HG03457 (cell line): ENCODE data around the gene UTS2.

ENCODE experiments used
- ATAC-seq: cut with Tn5 transposase; IDR thresholded peaks from one replicate; pipeline ENCODE4 v1.9.1; 2021; ENCODE audit warnings: moderate number of reproducible peaks; ENCODE audit not compliant: unreplicated experiment

UTS2 gene, protein sequence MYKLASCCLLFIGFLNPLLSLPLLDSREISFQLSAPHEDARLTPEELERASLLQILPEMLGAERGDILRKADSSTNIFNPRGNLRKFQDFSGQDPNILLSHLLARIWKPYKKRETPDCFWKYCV

DNA sequence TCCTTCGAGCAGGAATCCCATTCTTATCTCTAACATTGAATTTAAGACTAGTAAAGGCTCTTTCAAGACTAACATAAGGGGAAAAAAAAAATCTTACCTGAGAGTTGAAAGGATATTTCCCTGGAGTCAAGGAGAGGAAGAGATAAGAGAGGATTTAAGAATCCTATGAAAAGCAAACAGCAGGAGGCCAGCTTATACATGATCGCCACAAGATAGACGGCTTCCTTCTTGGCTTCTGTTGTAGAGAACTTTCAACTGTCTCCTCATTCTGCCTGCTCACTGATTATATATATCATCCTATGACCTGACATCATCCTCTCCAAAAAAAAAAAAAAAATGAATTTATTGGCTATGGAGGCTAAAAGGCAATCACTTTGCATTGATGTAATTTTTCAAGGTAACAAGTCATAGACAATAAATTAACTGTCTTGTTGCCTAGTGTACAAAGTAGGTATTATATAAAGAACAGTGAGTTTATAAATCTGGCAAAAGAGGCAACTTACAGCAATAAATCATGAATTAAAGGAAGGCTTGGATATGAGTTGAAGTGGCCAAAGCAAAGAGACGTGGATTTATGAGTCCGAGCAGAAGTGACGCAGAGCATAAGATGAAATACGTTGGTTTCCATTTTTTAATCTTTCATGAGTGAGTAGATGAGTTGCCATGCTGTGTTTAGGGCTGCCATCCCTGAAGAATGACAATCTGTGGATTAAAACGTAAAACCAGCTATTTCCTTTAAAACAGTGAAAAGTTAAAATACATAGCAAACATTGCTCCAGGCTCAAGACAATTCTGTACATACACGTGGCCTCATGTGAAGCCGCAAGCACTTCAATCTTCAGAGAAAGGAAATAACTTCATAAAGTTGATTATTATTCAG lies at the start of gene UTS2:
UTS2 (minus strand) TSS at position 262 of the 880 bp plus-strand sequence; CDS start at position 200, 62 bp downstream.
- ATAC-seq, result no peak

DNA sequence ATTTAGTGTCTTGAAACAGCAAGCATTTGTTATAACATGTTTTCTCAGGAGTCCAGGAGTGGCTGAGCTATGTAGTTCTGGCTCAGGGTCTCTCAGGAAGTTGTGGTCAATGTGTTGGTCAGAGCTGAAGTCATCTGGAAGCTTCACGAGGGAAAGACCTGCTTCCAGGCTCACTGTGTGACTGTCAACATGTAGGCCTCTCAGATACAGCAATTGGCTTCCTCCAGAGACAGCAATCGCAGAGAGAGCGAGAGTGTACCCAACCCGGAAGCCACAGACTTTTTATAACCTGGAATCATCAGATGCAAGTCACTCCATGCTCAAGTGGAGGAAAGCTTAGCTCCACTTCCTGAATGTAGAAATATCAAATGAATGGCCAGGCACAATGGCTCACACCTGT lies 46.9 kb upstream of the UTS2 start:
- no peak for ATAC-seq

- no peak for ATAC-seq
These were observed 46.1 kb upstream of the UTS2 start for GRCh38 chr1:7898962-7899361.

DNA sequence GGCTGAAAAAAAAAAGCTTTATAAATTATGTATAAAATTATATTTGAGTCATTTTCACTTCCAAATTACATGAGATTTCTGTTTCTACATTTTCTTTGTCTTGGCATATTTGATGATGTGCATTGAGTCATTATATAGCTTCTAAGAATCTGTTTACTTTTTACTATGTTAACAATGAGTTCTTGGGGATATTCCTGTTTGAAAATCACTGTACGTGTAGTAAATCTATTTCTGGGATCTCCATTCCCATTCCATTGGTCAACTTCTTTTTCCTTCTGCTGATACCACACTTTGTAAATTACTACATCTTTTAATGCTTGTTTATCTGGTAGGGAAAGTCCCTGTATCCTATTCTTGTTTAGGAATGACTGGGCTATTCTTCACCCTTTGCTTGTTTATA lies 44.1 kb upstream of the UTS2 start:
- ATAC-seq, result no peak

DNA sequence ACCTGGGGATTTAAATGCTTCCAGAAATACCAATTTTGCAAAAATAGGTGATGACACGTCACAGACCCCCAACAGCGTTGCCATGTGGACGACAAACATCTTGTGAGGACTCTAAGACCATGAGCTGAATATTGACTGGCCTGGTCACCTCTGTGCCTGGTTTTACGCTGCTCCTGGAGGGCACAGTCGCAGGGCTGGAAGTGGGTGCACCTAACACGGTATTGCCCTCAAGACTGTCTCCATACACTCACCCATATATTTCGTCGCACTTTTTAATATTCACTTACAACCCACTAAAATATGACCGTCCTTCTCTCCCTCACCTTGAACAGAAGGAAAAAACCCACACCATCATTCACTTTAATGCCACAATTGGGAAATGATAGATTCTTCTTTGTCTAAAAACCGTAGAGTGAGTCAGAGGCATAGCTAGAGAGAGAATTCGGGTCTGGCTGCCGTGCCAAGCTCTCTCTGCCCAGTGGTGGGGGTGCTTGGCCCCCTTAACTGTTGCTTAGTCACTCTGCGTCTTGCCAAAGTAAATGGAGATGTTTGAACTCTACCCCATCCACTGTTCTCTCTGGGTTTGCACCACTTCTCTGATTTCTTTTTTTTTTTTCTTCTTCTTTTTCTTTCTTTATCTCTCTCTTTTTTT lies 40.8 kb upstream of the UTS2 start:
- no peak for ATAC-seq

DNA sequence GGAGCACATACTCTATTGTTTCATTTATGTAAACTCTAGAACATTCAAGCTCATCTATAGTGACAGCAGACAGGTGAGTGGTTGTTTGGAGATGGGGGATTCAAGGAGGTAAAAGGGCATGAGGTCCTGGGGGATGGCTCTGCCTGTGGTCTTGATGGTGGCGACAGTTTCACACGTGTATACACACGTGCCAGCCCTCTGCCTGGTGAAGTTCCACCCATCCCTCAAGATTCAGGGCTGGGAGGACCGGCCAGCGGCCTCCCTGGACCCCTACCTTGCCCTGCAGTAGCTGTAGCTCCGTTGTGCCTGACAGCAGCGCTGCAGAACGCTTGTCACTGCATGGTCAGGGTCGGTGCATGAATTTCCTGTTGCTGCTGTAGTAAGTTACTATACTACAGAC lies 38.9 kb upstream of the UTS2 start:
- no peak for ATAC-seq

GRCh38 chr1:7890853-7891252 lies 38.0 kb upstream of the UTS2 start:
- ATAC-seq, result no peak

GRCh38 chr1:7888248-7889081 lies 35.6 kb upstream of the UTS2 start:
- no peak for ATAC-seq

DNA sequence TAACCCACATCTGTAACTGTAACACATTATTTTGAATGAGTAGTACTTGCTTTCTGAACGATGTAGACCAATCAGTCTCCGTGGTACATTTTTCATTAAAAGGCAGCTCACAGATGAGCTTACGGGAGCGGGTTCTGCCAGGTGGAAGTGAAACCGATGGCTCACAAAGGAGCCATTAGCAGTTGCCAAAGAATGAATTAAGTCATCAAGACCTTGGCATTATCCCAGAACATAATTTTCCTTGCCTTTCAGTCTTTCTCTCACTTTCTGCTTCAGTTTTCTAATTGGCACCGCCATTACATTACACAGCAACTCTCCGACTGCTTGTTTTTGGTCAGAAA lies 33.5 kb upstream of the UTS2 start:
- no peak for ATAC-seq

GRCh38 chr1:7885513-7886404 lies 32.9 kb upstream of the UTS2 start:
- no peak for ATAC-seq

DNA sequence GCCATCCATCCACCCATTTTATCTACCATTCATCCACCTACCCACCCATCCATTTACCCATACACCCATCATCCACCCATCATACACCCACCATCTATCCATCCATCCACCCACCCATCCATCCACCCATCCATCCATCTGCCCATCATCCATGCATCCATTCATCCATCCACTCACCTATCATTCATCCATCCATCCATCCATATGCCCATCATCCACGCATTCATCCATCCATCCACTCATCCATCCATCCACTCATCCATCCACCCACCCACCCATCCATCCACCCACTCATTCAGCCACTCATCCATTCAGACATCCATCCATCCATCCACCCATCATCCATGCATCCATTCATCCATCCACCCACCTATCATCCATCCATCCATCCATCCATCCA lies 31.9 kb upstream of the UTS2 start:
- no peak for ATAC-seq

- no peak for ATAC-seq
These were observed 26.4 kb upstream of the UTS2 start for GRCh38 chr1:7879228-7879627.

DNA sequence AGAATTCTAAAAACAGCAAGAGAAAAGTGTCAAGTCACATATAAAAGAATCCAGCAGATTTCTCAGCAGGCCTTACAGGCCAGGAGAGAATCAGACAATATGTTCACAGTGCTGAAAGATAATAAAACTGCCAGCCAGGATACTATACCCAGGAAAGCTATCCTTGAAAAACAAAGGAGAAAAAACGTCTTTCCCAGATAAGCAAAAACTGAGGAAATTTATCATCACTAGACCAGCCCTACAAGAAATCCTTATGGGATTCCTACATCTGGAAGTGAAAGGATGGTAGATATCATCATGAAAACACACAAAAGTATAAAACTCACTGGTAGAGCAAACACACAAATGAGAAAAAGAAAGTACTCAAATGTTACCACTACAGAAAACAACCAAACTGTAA lies 25.2 kb upstream of the UTS2 start:
- ATAC-seq, result no peak

DNA sequence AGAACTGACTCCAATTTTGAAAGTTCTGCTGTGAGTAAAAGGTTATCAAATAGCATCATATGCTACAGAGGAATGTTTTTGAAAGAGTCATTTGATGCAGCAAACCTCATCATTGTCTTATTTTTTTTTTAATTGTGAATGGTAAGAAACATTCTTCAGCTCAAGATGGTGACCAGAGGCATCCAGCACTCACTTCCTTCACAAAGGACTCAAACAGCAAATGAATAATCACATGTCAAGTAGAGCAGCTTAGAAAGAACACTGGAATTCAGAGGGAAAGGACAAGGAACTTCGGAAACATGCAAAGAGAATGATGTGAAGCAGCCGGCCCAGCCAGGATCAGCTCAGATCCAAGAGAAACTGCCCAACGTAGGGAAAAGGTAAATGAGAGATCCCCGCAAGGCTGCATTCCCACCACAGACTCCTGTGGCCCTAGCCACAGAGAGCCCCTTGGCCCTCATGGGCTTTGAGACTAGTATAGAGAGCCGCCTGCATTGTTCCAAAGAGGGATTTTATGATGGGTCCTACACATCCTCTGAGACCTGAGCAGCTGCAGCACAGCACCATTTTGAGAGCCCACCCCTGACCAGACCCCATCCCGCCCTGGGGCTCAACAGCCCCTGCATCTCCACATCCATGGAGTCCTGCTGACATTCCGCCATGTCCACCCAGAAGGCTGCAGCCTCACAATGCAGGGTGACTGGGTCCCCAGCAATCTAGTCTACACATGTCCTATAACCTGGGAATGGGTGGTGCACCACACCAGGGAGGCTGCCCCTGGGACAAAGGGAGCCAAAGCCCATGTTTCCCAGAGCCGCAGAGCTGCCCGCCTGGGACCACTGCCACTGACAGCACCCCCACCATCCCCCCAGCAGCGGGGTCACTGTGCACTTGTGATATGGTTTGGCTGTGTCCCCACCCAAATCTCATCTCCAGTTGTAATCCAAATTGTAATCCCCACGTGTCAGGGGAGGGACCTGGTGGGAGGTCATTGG lies 21.2 kb upstream of the UTS2 start:
- ATAC-seq, result no peak

DNA sequence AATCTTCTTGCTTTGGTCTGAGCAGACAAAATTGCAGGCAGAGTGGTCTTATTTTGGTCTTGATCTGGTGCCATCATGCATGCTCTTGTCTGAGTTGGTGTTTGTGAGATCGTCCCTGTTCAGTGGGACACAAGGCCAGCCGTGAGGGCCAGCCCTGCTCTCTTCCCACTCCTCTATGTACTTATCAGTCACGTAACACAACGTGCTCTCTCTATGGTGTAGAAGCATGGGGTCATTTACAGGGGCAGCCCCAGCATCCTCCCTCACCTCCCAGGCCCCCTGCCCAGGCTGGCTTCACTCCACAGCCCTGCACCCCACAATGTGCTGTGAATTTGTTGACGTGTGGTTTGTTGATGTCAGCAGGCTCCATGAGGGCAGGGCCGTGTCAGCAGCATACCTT lies 18.3 kb upstream of the UTS2 start:
- no peak for ATAC-seq

DNA sequence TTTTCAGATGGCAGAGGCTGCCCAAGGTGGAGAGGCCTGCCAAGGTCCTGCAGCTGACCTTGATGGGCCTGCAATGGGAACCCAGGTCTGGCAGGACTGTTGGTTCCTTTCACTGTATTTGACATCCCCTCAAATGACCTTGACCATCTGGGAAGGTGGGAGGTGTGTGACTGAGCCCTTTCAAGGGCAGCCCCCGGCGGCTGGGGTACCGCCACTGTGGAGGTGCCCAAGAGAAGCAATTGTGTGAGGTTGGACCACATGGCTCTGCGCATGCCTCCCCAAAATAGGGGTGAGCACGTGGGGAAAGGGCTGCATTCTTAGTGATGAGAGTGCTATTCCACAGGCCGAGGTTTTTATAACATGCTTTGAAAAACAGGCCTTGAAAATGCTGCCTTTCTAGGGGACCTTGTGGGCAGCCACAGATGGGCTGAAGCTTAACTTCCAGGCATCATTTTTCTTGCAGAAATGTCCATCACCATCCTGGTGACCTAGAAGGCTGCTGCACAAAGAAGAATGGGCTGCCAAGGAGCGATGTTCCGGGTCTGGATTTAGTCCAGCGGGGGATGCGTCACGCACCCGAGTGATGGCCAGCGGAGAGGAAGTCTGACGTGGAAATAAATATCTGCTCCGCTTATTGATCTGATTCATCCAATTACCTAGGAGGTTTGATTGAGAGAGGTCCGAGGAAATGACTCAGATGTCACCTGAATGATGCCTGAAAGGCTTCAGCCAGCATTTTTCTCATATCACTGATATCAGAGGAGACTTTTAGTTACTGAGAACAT lies 16.5 kb upstream of the UTS2 start:
- no peak for ATAC-seq

DNA sequence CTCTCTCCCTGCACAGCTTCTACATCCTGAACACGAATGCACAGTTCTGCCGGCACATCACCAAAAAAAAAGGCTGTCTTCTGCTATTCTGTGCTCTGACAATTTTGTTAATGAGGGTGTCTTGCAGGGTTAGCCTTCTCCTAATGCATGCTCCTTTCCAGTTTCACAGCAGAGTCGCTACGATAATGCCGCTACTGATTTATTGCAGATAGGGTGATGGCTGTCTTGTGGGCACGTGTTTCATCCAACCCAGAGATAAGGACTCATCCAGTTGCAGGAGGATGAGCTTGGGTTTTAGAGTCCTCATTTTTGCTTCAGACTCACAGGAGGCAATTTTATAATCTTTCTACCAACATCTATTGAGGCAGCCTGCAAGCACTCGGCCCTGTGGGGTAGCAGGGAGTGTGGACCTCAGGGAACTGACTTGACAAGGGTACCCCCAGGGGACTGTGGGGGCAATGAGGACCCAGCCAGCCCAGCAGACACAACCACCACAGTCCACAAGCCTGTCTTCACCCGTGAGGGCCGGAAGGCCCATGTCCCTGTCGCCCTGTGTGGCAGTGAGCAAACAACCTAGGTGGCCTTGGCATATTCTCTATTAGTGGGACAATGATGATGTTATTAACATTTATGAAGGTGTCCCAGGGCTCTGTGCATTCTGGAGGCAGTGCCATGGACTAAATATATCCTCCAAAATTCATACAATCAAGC lies 15.4 kb upstream of the UTS2 start:
- no peak for ATAC-seq

- ATAC-seq, result no peak
These were observed 13.1 kb upstream of the UTS2 start for GRCh38 chr1:7865978-7866377.
